ENCODE results near the gene IGSF23.

DNA sequence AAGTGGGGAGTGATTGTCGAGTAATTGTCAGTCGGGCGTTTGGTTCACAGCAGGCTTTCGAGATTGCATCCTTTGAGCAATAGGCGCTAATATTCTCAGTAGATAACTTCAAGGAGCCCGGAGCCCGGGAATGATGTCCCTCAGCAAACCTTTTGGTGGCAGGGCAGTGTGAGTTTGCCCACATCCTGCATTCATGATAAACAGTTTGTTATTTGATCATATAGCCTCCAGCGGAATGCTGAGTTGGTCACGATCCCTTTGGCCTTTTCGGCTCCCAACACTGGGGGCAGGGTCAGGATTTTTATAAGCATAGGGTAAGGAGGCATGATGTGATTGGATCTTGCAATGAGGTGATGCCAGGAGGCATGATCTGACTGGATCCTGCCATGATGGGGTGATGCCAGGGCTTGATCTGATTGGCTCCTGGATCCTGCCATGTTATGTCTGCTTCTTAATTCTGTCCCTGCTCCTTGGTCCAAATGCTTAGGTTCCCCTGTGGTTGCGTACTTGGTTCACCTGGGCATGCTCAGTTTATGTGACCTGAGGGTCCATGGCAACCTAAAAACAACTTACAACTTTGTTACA lies 38.2 kb upstream of the IGSF23 start:
- TF ChIP-seq, protein P1, sequence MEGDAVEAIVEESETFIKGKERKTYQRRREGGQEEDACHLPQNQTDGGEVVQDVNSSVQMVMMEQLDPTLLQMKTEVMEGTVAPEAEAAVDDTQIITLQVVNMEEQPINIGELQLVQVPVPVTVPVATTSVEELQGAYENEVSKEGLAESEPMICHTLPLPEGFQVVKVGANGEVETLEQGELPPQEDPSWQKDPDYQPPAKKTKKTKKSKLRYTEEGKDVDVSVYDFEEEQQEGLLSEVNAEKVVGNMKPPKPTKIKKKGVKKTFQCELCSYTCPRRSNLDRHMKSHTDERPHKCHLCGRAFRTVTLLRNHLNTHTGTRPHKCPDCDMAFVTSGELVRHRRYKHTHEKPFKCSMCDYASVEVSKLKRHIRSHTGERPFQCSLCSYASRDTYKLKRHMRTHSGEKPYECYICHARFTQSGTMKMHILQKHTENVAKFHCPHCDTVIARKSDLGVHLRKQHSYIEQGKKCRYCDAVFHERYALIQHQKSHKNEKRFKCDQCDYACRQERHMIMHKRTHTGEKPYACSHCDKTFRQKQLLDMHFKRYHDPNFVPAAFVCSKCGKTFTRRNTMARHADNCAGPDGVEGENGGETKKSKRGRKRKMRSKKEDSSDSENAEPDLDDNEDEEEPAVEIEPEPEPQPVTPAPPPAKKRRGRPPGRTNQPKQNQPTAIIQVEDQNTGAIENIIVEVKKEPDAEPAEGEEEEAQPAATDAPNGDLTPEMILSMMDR (conservative IDR thresholded peaks at IDR 0.05; ENCODE audit: low read depth in 2 of 2), result no peak
- TF ChIP-seq EZH2 (IDR thresholded peaks at IDR 0.05; ENCODE audit: low read depth, unreplicated experiment) (no peak), EZH2phosphoT487 (IDR thresholded peaks at IDR 0.05; ENCODE audit: unreplicated experiment) (no peak), STAT1 (IDR thresholded peaks at IDR 0.05; ENCODE audit: unreplicated experiment) (no peak), CREB1 (CRISPR knock-in tag; IDR thresholded peaks at IDR 0.05; ENCODE audit: low read depth) (no peak), POLR2AphosphoS5 (IDR thresholded peaks at IDR 0.05; ENCODE audit: low read depth) (no peak), ZNF114 (CRISPR knock-in tag; IDR thresholded peaks at IDR 0.05) (no peak)
- TF ChIP-seq, protein P2, sequence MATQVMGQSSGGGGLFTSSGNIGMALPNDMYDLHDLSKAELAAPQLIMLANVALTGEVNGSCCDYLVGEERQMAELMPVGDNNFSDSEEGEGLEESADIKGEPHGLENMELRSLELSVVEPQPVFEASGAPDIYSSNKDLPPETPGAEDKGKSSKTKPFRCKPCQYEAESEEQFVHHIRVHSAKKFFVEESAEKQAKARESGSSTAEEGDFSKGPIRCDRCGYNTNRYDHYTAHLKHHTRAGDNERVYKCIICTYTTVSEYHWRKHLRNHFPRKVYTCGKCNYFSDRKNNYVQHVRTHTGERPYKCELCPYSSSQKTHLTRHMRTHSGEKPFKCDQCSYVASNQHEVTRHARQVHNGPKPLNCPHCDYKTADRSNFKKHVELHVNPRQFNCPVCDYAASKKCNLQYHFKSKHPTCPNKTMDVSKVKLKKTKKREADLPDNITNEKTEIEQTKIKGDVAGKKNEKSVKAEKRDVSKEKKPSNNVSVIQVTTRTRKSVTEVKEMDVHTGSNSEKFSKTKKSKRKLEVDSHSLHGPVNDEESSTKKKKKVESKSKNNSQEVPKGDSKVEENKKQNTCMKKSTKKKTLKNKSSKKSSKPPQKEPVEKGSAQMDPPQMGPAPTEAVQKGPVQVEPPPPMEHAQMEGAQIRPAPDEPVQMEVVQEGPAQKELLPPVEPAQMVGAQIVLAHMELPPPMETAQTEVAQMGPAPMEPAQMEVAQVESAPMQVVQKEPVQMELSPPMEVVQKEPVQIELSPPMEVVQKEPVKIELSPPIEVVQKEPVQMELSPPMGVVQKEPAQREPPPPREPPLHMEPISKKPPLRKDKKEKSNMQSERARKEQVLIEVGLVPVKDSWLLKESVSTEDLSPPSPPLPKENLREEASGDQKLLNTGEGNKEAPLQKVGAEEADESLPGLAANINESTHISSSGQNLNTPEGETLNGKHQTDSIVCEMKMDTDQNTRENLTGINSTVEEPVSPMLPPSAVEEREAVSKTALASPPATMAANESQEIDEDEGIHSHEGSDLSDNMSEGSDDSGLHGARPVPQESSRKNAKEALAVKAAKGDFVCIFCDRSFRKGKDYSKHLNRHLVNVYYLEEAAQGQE (IDR thresholded peaks at IDR 0.05; ENCODE audit: unreplicated experiment), result no peak
- TF ChIP-seq, protein P3, sequence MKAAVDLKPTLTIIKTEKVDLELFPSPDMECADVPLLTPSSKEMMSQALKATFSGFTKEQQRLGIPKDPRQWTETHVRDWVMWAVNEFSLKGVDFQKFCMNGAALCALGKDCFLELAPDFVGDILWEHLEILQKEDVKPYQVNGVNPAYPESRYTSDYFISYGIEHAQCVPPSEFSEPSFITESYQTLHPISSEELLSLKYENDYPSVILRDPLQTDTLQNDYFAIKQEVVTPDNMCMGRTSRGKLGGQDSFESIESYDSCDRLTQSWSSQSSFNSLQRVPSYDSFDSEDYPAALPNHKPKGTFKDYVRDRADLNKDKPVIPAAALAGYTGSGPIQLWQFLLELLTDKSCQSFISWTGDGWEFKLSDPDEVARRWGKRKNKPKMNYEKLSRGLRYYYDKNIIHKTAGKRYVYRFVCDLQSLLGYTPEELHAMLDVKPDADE (IDR thresholded peaks at IDR 0.05), result no peak
- TF ChIP-seq, protein P4, sequence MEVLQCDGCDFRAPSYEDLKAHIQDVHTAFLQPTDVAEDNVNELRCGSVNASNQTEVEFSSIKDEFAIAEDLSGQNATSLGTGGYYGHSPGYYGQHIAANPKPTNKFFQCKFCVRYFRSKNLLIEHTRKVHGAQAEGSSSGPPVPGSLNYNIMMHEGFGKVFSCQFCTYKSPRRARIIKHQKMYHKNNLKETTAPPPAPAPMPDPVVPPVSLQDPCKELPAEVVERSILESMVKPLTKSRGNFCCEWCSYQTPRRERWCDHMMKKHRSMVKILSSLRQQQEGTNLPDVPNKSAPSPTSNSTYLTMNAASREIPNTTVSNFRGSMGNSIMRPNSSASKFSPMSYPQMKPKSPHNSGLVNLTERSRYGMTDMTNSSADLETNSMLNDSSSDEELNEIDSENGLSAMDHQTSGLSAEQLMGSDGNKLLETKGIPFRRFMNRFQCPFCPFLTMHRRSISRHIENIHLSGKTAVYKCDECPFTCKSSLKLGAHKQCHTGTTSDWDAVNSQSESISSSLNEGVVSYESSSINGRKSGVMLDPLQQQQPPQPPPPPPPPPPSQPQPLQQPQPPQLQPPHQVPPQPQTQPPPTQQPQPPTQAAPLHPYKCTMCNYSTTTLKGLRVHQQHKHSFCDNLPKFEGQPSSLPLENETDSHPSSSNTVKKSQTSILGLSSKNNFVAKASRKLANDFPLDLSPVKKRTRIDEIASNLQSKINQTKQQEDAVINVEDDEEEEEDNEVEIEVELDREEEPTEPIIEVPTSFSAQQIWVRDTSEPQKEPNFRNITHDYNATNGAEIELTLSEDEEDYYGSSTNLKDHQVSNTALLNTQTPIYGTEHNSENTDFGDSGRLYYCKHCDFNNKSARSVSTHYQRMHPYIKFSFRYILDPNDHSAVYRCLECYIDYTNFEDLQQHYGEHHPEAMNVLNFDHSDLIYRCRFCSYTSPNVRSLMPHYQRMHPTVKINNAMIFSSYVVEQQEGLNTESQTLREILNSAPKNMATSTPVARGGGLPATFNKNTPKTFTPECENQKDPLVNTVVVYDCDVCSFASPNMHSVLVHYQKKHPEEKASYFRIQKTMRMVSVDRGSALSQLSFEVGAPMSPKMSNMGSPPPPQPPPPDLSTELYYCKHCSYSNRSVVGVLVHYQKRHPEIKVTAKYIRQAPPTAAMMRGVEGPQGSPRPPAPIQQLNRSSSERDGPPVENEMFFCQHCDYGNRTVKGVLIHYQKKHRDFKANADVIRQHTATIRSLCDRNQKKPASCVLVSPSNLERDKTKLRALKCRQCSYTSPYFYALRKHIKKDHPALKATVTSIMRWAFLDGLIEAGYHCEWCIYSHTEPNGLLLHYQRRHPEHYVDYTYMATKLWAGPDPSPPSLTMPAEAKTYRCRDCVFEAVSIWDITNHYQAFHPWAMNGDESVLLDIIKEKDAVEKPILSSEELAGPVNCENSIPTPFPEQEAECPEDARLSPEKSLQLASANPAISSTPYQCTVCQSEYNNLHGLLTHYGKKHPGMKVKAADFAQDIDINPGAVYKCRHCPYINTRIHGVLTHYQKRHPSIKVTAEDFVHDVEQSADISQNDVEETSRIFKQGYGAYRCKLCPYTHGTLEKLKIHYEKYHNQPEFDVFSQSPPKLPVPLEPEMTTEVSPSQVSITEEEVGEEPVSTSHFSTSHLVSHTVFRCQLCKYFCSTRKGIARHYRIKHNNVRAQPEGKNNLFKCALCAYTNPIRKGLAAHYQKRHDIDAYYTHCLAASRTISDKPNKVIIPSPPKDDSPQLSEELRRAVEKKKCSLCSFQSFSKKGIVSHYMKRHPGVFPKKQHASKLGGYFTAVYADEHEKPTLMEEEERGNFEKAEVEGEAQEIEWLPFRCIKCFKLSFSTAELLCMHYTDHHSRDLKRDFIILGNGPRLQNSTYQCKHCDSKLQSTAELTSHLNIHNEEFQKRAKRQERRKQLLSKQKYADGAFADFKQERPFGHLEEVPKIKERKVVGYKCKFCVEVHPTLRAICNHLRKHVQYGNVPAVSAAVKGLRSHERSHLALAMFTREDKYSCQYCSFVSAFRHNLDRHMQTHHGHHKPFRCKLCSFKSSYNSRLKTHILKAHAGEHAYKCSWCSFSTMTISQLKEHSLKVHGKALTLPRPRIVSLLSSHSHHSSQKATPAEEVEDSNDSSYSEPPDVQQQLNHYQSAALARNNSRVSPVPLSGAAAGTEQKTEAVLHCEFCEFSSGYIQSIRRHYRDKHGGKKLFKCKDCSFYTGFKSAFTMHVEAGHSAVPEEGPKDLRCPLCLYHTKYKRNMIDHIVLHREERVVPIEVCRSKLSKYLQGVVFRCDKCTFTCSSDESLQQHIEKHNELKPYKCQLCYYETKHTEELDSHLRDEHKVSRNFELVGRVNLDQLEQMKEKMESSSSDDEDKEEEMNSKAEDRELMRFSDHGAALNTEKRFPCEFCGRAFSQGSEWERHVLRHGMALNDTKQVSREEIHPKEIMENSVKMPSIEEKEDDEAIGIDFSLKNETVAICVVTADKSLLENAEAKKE (CRISPR knock-in tag; IDR thresholded peaks at IDR 0.05), result no peak

Measured in GM23338 (cell line).